Measurements from ENCODE around the gene PDILT.

PDILT gene

GRCh38 chr16:20311548-20311947 is 93.0 kb downstream of the PDILT start:
- peaks cover 8% of the 10 kb centered on the region; the same call in 1 of the 2 replicates for H3K9me3 ChIP-seq (ENCODE audit: control insufficient read depth, insufficient read depth, low read depth, low read length)
- no peak overlapping the region for H3K27ac ChIP-seq (ENCODE audit: low read depth, low read length)
- no peak overlapping the region for H3K4me3 ChIP-seq (ENCODE audit: low read depth, low read length)
- no peak overlapping the region for H3K9ac ChIP-seq (ENCODE audit: low read length)
- H3K36me3 ChIP-seq (ENCODE audit: control insufficient read depth, insufficient read depth, low read length) = no peaks in the 10 kb centered on the region
- no peaks in the 10 kb centered on the region; the same call in 1 of the 2 replicates for H3K4me1 ChIP-seq (ENCODE audit: control insufficient read depth, insufficient read depth, low read length)
- H3K27me3 ChIP-seq (ENCODE audit: control insufficient read depth, insufficient read depth, low read length) = peaks cover under 1% of the 10 kb centered on the region; the same call in 1 of the 2 replicates

- Histone ChIP-seq H3K27me3 (ENCODE audit: control insufficient read depth, insufficient read depth, low read length) (no peaks in the 10 kb centered on the region), H3K9me3 (ENCODE audit: control insufficient read depth, insufficient read depth, low read depth, low read length) (peaks cover 8% of the 10 kb centered on the region; the same call in 1 of the 2 replicates), H3K4me1 (ENCODE audit: control insufficient read depth, insufficient read depth, low read length) (no peaks in the 10 kb centered on the region; the same call in 1 of the 2 replicates)
Measured at GRCh38 chr16:20310421-20311395, 93.8 kb downstream of the PDILT start.

GRCh38 chr16:20309786-20310185 is 94.8 kb downstream of the PDILT start:
- Histone ChIP-seq H3K36me3 (ENCODE audit: control insufficient read depth, insufficient read depth, low read length) (no peaks in the 10 kb centered on the region), H3K9ac (ENCODE audit: low read length) (no peak overlapping the region), H3K4me1 (ENCODE audit: control insufficient read depth, insufficient read depth, low read length) (no peaks in the 10 kb centered on the region; the same call in 1 of the 2 replicates), H3K27me3 (ENCODE audit: control insufficient read depth, insufficient read depth, low read length) (no peaks in the 10 kb centered on the region), H3K27ac (ENCODE audit: low read depth, low read length) (no peak overlapping the region), H3K4me3 (ENCODE audit: low read depth, low read length) (no peak overlapping the region), H3K9me3 (ENCODE audit: control insufficient read depth, insufficient read depth, low read depth, low read length) (peaks cover 8% of the 10 kb centered on the region; the same call in 1 of the 2 replicates)

More at GRCh38 chr16:20310421-20311395, 93.8 kb downstream of the PDILT start:
- Histone ChIP-seq H3K4me3 (ENCODE audit: low read depth, low read length) (no peak overlapping the region), H3K9ac (ENCODE audit: low read length) (no peak overlapping the region), H3K36me3 (ENCODE audit: control insufficient read depth, insufficient read depth, low read length) (no peaks in the 10 kb centered on the region), H3K27ac (ENCODE audit: low read depth, low read length) (no peak overlapping the region)
